ENCODE results near the gene CBY2. TPM values are rescaled to one million over a fixed set of nuclear protein-coding genes. Genes with fewer than 3 reads are reported as not detected.
"Not testable (repeated sequence)": the region's sequence is repeated elsewhere in the genome, so short reads cannot be mapped to it uniquely, and the experiment has no call there.

The CBY2 gene
- polyA plus RNA-seq, 1 donor from 2014 or later: not detected

DNA sequence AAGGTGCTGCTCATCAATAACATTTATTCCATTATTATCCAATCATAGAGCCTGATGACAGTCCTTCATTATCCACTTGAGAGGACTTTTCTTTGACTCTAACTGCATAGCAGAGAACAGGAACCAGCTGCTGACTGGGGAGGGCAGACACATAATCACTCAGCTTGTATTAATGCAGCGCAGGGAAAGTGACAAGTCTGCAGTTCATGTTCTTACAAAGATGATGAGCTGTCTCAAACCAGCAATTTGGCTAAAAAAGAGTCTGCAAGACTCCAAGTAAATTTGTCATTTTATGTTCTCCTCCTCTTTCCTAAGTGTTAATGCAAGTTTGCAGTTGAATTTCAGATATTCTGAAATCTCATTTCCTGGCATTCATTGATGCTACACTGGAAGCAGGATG lies 40.0 kb upstream of the CBY2 start:
- Histone ChIP-seq H4K20me1 (ENCODE audit: insufficient read depth) (no peaks in the 10 kb centered on the region), H3K27me3 (ENCODE audit: insufficient read depth, low read depth, low read length) (no peaks in the 10 kb centered on the region), H3K27ac (ENCODE audit: low read length) (peak overlapping the region; percentile 62), H3K4me3 (ENCODE audit: low read length) (peak overlapping the region; percentile 34), H3K9me3 (ENCODE audit: low read length) (no peaks in the 10 kb centered on the region), H3K4me2 (ENCODE audit: low read length) (no peak overlapping the region), H3K36me3 (ENCODE audit: insufficient read depth, low read length) (no peaks in the 10 kb centered on the region), H3K9ac (ENCODE audit: low read length) (no peak overlapping the region), H3K79me2 (replicated peaks; ENCODE audit: insufficient read depth, low read length) (no peaks in the 10 kb centered on the region), H3K9me2 (ENCODE audit: insufficient read depth, low read length) (no peaks in the 10 kb centered on the region), H2AFZ (ENCODE audit: low read depth, low read length) (no peak overlapping the region), H3F3A (ENCODE audit: insufficient read depth, low read length, poor library complexity, severe bottlenecking) (peaks cover 6% of the 10 kb centered on the region)
- TF ChIP-seq EP300 (conservative IDR thresholded peaks at IDR 0.05; ENCODE audit: poor library complexity, severe bottlenecking) (peak; percentile 74), TAF1 (IDR thresholded peaks at IDR 0.05; ENCODE audit: low read depth) (no peak), POLR2AphosphoS5 (IDR thresholded peaks at IDR 0.05) (peak; percentile 44)

GRCh38 chr13:45662903-45663302 lies 39.2 kb upstream of the CBY2 start:
- H4K20me1 ChIP-seq (ENCODE audit: insufficient read depth); H3K4me2 ChIP-seq (ENCODE audit: low read length); H3K9ac ChIP-seq (ENCODE audit: low read length); H3K9me3 ChIP-seq (ENCODE audit: low read length); H3K9me2 ChIP-seq (ENCODE audit: insufficient read depth, low read length); H3F3A ChIP-seq (ENCODE audit: insufficient read depth, low read length, poor library complexity, severe bottlenecking); H2AFZ ChIP-seq (ENCODE audit: low read depth, low read length); H3K4me3 ChIP-seq (ENCODE audit: low read length); H3K36me3 ChIP-seq (ENCODE audit: insufficient read depth, low read length); H3K79me2 ChIP-seq (replicated peaks; ENCODE audit: insufficient read depth, low read length); H3K27me3 ChIP-seq (ENCODE audit: insufficient read depth, low read depth, low read length): not testable (repeated sequence)
- H3K27ac ChIP-seq (ENCODE audit: low read length): peak overlapping the region; percentile 10

DNA sequence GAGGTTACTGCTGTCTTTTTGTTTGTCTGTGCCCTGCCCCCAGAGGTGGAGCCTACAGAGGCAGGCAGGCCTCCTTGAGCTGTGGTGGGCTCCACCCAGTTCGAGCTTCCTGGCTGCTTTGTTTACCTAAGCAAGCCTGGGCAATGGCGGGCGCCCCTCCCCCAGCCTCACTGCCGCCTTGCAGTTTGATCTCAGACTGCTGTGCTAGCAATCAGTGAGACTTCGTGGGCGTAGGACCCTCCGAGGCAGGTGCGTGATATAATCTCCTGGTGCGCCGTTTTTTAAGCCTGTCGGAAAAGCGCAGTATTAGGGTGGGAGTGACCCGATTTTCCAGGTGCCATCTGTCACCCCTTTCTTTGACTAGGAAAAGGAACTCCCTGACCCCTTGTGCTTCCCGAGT lies 32.5 kb upstream of the CBY2 start:
- not testable (repeated sequence) for H3K9ac ChIP-seq (ENCODE audit: low read length); H3K36me3 ChIP-seq (ENCODE audit: insufficient read depth, low read length); H3K79me2 ChIP-seq (replicated peaks; ENCODE audit: insufficient read depth, low read length); H3K27ac ChIP-seq (ENCODE audit: low read length); H3K4me3 ChIP-seq (ENCODE audit: low read length); H3F3A ChIP-seq (ENCODE audit: insufficient read depth, low read length, poor library complexity, severe bottlenecking); H2AFZ ChIP-seq (ENCODE audit: low read depth, low read length); H4K20me1 ChIP-seq (ENCODE audit: insufficient read depth); H3K4me2 ChIP-seq (ENCODE audit: low read length); H3K27me3 ChIP-seq (ENCODE audit: insufficient read depth, low read depth, low read length); H3K9me2 ChIP-seq (ENCODE audit: insufficient read depth, low read length); H3K9me3 ChIP-seq (ENCODE audit: low read length)

DNA sequence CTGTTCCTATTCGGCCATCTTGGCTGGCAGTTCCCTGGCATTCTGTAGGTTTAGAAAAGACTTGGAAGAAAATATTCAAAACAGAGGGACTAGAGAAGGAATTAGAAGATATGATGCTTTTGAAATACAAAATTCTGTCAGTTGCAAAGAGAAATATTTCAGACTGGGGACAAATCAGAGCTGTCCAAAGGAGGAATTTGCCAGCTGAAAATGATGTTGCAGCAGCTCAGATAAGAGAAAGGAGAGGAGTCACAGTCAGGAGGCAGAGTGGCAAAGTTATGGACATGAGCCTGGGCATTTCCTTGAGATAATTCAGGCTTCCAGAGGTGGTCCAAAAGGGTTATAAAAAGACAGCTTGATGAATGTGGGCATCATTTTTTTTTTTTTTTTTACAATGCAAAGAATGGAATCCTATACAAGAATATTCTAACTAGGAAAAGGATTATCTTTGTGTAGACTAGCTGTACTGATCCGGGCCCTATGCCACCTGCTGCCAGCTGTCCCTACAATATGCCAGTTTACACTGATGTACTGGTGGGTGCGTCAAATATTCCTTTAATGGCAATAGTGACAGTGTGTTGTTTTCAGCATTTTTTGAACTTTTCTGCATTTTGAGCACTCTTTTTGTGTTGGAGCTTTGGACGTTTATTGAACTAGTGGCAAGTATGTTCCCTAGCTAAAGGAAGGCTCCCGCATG lies 31.8 kb upstream of the CBY2 start:
- no peaks in the 10 kb centered on the region for H3K9me2 ChIP-seq (ENCODE audit: insufficient read depth, low read length)
- H3K36me3 ChIP-seq (ENCODE audit: insufficient read depth, low read length): no peaks in the 10 kb centered on the region
- H3K27me3 ChIP-seq (ENCODE audit: insufficient read depth, low read depth, low read length): no peaks in the 10 kb centered on the region
- H4K20me1 ChIP-seq (ENCODE audit: insufficient read depth): no peaks in the 10 kb centered on the region
- H3K79me2 ChIP-seq (replicated peaks; ENCODE audit: insufficient read depth, low read length): no peaks in the 10 kb centered on the region
- no peak for TF ChIP-seq EP300 (conservative IDR thresholded peaks at IDR 0.05; ENCODE audit: poor library complexity, severe bottlenecking)
- no peak for TF ChIP-seq SMC3 (conservative IDR thresholded peaks at IDR 0.05; ENCODE audit: poor library complexity)
- TF ChIP-seq MXI1 (conservative IDR thresholded peaks at IDR 0.05; ENCODE audit: poor library complexity, severe bottlenecking): no peak
- no peak for TF ChIP-seq POLR2AphosphoS5 (IDR thresholded peaks at IDR 0.05)
- no peak for TF ChIP-seq TAF1 (IDR thresholded peaks at IDR 0.05; ENCODE audit: low read depth)
- no peak for TF ChIP-seq EZH2 (IDR thresholded peaks at IDR 0.05; ENCODE audit: borderline replicate concordance, insufficient read depth, low read length, poor library complexity, severe bottlenecking)
- TF ChIP-seq, protein P1, sequence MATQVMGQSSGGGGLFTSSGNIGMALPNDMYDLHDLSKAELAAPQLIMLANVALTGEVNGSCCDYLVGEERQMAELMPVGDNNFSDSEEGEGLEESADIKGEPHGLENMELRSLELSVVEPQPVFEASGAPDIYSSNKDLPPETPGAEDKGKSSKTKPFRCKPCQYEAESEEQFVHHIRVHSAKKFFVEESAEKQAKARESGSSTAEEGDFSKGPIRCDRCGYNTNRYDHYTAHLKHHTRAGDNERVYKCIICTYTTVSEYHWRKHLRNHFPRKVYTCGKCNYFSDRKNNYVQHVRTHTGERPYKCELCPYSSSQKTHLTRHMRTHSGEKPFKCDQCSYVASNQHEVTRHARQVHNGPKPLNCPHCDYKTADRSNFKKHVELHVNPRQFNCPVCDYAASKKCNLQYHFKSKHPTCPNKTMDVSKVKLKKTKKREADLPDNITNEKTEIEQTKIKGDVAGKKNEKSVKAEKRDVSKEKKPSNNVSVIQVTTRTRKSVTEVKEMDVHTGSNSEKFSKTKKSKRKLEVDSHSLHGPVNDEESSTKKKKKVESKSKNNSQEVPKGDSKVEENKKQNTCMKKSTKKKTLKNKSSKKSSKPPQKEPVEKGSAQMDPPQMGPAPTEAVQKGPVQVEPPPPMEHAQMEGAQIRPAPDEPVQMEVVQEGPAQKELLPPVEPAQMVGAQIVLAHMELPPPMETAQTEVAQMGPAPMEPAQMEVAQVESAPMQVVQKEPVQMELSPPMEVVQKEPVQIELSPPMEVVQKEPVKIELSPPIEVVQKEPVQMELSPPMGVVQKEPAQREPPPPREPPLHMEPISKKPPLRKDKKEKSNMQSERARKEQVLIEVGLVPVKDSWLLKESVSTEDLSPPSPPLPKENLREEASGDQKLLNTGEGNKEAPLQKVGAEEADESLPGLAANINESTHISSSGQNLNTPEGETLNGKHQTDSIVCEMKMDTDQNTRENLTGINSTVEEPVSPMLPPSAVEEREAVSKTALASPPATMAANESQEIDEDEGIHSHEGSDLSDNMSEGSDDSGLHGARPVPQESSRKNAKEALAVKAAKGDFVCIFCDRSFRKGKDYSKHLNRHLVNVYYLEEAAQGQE (IDR thresholded peaks at IDR 0.05; ENCODE audit: borderline replicate concordance): no peak
- no peak for TF ChIP-seq RAD21 (conservative IDR thresholded peaks at IDR 0.05)
- no peak for TF ChIP-seq CTCF (IDR thresholded peaks at IDR 0.05; ENCODE audit: poor library complexity, severe bottlenecking)
- no peak overlapping the region for H3K9ac ChIP-seq (ENCODE audit: low read length)
- H3K9me3 ChIP-seq (ENCODE audit: low read length): no peaks in the 10 kb centered on the region
- no peak overlapping the region for H3K4me3 ChIP-seq (ENCODE audit: low read length)
- no peak overlapping the region for H3K27ac ChIP-seq (ENCODE audit: low read length)
- H2AFZ ChIP-seq (ENCODE audit: low read depth, low read length): no peak overlapping the region
- no peaks in the 10 kb centered on the region for H3F3A ChIP-seq (ENCODE audit: insufficient read depth, low read length, poor library complexity, severe bottlenecking)
- H3K4me2 ChIP-seq (ENCODE audit: low read length): no peak overlapping the region

Measured in neural cell (in vitro differentiated cells).